ENCODE measurements around the gene MUSTN1. TPM values are rescaled to one million over a fixed set of nuclear protein-coding genes. Genes with fewer than 3 reads are reported as not detected.

Gene MUSTN1
- total RNA-seq, 1 donor from 2014 or later = 3.5 TPM

GRCh38 chr3:52835766-52836470, 1.1 kb upstream of the MUSTN1 start:
- peaks cover 10% of the 10 kb centered on the region for H3K9me3 Mint-ChIP-seq (ENCODE audit: unreplicated experiment)
- peaks cover 31% of the 10 kb centered on the region for H3K4me1 Mint-ChIP-seq (ENCODE audit: low read depth, unreplicated experiment)
- H3K4me3 Mint-ChIP-seq (ENCODE audit: unreplicated experiment) = no peak overlapping the region
- TF ChIP-seq, protein P1, sequence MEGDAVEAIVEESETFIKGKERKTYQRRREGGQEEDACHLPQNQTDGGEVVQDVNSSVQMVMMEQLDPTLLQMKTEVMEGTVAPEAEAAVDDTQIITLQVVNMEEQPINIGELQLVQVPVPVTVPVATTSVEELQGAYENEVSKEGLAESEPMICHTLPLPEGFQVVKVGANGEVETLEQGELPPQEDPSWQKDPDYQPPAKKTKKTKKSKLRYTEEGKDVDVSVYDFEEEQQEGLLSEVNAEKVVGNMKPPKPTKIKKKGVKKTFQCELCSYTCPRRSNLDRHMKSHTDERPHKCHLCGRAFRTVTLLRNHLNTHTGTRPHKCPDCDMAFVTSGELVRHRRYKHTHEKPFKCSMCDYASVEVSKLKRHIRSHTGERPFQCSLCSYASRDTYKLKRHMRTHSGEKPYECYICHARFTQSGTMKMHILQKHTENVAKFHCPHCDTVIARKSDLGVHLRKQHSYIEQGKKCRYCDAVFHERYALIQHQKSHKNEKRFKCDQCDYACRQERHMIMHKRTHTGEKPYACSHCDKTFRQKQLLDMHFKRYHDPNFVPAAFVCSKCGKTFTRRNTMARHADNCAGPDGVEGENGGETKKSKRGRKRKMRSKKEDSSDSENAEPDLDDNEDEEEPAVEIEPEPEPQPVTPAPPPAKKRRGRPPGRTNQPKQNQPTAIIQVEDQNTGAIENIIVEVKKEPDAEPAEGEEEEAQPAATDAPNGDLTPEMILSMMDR (IDR thresholded peaks at IDR 0.05; ENCODE audit: partially characterized antibody, unreplicated experiment) = no peak
- H3K27me3 Mint-ChIP-seq (ENCODE audit: unreplicated experiment) = peaks cover 9% of the 10 kb centered on the region
- H3K36me3 Mint-ChIP-seq (ENCODE audit: unreplicated experiment) = no peaks in the 10 kb centered on the region
- no peak for DNase-seq
- no peak overlapping the region for H3K27ac Mint-ChIP-seq (ENCODE audit: unreplicated experiment)

DNA sequence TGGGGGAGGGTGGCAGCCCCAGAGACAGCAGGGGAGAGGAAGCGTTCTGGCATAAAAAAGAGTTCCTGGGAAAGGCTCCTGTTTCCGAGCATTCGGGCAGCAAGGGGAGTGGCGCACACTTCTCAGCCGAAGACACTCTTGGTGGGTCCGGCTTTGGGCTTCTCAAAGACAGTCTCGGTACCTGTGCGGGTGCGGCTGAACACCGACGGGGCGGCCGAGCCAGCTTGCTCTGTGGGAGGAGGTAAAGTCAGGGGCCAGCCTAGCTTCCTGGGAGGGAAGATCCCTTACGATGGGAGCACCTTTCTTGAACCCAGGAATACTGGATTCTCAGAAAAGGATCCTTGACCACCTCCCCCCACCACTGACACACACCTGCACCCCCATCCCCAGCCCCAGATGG, 1.6 kb downstream of the MUSTN1 start:
- TF ChIP-seq, protein P1 (IDR thresholded peaks at IDR 0.05; ENCODE audit: partially characterized antibody, unreplicated experiment) = no peak
- no peak overlapping the region for H3K27ac Mint-ChIP-seq (ENCODE audit: unreplicated experiment)
- peaks cover 8% of the 10 kb centered on the region for H3K27me3 Mint-ChIP-seq (ENCODE audit: unreplicated experiment)
- H3K4me1 Mint-ChIP-seq (ENCODE audit: low read depth, unreplicated experiment) = peaks cover 31% of the 10 kb centered on the region
- no peak overlapping the region for H3K4me3 Mint-ChIP-seq (ENCODE audit: unreplicated experiment)
- peaks cover 10% of the 10 kb centered on the region for H3K9me3 Mint-ChIP-seq (ENCODE audit: unreplicated experiment)
- no peak for DNase-seq
- H3K36me3 Mint-ChIP-seq (ENCODE audit: unreplicated experiment) = no peaks in the 10 kb centered on the region

DNA sequence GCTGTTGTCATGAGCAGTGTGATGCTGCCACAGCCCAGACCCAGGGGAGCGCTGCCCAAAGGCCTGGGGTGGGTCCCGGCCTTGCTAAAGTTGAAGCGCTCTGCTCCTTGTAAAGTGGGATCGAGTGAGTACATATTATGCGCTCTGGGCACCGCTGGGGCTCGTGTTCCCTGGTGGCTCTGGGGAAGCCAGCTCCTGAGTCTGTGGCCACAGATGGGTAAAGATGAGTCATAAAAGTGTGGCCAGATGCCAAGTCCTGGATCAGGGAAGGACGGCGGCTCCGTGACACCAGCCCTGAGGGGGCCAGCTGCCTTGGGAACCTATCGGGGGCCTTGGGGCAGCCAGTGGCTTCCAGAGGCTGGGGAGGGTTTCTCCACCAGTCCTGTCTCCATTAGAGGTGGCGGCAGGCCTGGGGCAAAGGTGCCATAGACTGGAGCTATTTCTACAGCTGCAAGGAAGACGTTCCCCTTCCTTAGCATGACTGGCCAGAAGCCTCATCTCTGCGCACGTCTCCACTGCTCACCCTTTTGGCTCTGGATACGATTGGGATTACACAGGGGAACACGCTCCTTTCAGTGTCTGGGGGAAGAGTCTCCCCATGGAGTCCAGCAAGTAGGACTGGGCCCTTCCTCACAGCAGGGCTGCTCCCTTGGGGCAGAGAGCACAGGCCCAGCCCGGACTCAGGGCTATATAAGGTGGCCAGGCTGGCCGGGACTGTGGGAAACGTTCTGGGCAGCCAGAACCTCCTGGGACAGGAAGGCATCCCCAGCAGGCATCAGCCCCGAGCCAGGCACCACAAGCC, 3.1 kb downstream of the MUSTN1 start:
- peak; percentile 65 for DNase-seq
- no peak overlapping the region for H3K4me3 Mint-ChIP-seq (ENCODE audit: unreplicated experiment)

GRCh38 chr3:52830535-52831258, 4.1 kb downstream of the MUSTN1 start, which contains the start of gene ITIH4:
Gene ITIH4, minus strand, starts transcription at chr3:52830672. Its CDS starts 30 bp downstream, at chr3:52830642.
- H3K36me3 Mint-ChIP-seq (ENCODE audit: unreplicated experiment) = no peaks in the 10 kb centered on the region
- H3K9me3 Mint-ChIP-seq (ENCODE audit: unreplicated experiment) = peaks cover 10% of the 10 kb centered on the region
- H3K27ac Mint-ChIP-seq (ENCODE audit: unreplicated experiment) = no peak within 1 kb of the TSS

More for the DNA sequence above, 3.1 kb downstream of the MUSTN1 start:
- H3K27ac Mint-ChIP-seq (ENCODE audit: unreplicated experiment) = no peak overlapping the region
- H3K36me3 Mint-ChIP-seq (ENCODE audit: unreplicated experiment) = no peaks in the 10 kb centered on the region
- peaks cover 10% of the 10 kb centered on the region for H3K27me3 Mint-ChIP-seq (ENCODE audit: unreplicated experiment)
- TF ChIP-seq, protein P1 (IDR thresholded peaks at IDR 0.05; ENCODE audit: partially characterized antibody, unreplicated experiment) = no peak
- H3K4me1 Mint-ChIP-seq (ENCODE audit: low read depth, unreplicated experiment) = peaks cover 28% of the 10 kb centered on the region
- H3K9me3 Mint-ChIP-seq (ENCODE audit: unreplicated experiment) = peaks cover 10% of the 10 kb centered on the region

More at GRCh38 chr3:52830535-52831258, 4.1 kb downstream of the MUSTN1 start, which contains the start of gene ITIH4:
- DNase-seq = no peak
- Mint-ChIP-seq H3K4me1 (ENCODE audit: low read depth, unreplicated experiment) (peaks cover 25% of the 10 kb centered on the region), H3K27me3 (ENCODE audit: unreplicated experiment) (peaks cover 10% of the 10 kb centered on the region), H3K4me3 (ENCODE audit: unreplicated experiment) (no peak within 1 kb of the TSS)
- TF ChIP-seq, protein P1 (IDR thresholded peaks at IDR 0.05; ENCODE audit: partially characterized antibody, unreplicated experiment) = no peak
